ENCODE data around the gene C12orf42. TPM values are rescaled to one million over a fixed set of nuclear protein-coding genes. Genes with fewer than 3 reads are reported as not detected.

Gene C12orf42
- total RNA-seq, 1 experiment from 2014 or later: not detected

GRCh38 chr12:103333676-103334075, 162.1 kb downstream of the C12orf42 start:
- no peak overlapping the region for H3K18ac ChIP-seq (ENCODE audit: insufficient read length, low read depth, low read length)
- no peak overlapping the region for H3K4ac ChIP-seq (ENCODE audit: low read depth, low read length)
- no CpG with 5 or more reads among the region's 1 CpG for WGBS (ENCODE audit: extremely low coverage, insufficient read length, low lambda C conversion rate)
- no peak overlapping the region for H4K91ac ChIP-seq (ENCODE audit: insufficient read length, low read depth, low read length)
- no peaks in the 10 kb centered on the region for H3K79me1 ChIP-seq (ENCODE audit: insufficient read depth, low read depth, low read length, poor library complexity, severe bottlenecking)
- H3K4me2 ChIP-seq (ENCODE audit: insufficient read depth, insufficient read length, low read length): no peak overlapping the region
- H3K9me3 ChIP-seq (ENCODE audit: control insufficient read depth, low read depth, low read length): no peaks in the 10 kb centered on the region
- H3K27me3 Mint-ChIP-seq (ENCODE audit: low read depth): no peaks in the 10 kb centered on the region
- no peak overlapping the region for H3K23ac ChIP-seq (ENCODE audit: insufficient read length, low read depth, low read length)
- H3K4me3 Mint-ChIP-seq: no peak overlapping the region
- no peaks in the 10 kb centered on the region for H3K36me3 Mint-ChIP-seq (ENCODE audit: insufficient read depth in 1 of 3, low read depth in 3 of 3)
- H3K27me3 ChIP-seq (ENCODE audit: insufficient read depth, low read length): no peaks in the 10 kb centered on the region
- no peak overlapping the region for H4K8ac ChIP-seq (replicated peaks; ENCODE audit: insufficient read length, low read depth, low read length)
- H3K4me1 Mint-ChIP-seq: peaks cover 10 to 16% of the 10 kb centered on the region in 2 experiments
- H4K20me1 ChIP-seq (ENCODE audit: control insufficient read depth, insufficient read depth, insufficient read length): no peaks in the 10 kb centered on the region
- no peak overlapping the region for H2BK5ac ChIP-seq (ENCODE audit: insufficient read length, low read length)
- H3K14ac ChIP-seq (ENCODE audit: insufficient read depth, low read length): no peak overlapping the region
- H3K9ac ChIP-seq (ENCODE audit: extremely low read depth, insufficient read length, low read length): no peak overlapping the region
- H3K56ac ChIP-seq (ENCODE audit: insufficient read length, low read depth, low read length): no peak overlapping the region
- no peak overlapping the region for H2BK15ac ChIP-seq (ENCODE audit: low read depth, low read length)
- H2AFZ ChIP-seq (ENCODE audit: low read length): no peak overlapping the region
- no peak overlapping the region for H4K5ac ChIP-seq (ENCODE audit: insufficient read length, low read depth, low read length)
- no peaks in the 10 kb centered on the region for H3K79me2 ChIP-seq (ENCODE audit: insufficient read depth, low read length)
- no peak overlapping the region for H2BK120ac ChIP-seq (ENCODE audit: low read depth, low read length, poor library complexity, severe bottlenecking)
- no peaks in the 10 kb centered on the region for H3K23me2 ChIP-seq (ENCODE audit: insufficient read length, low read depth, low read length, poor library complexity, severe bottlenecking)
- no peak for TF ChIP-seq CTCF (conservative IDR thresholded peaks at IDR 0.05)
- H3K9me3 Mint-ChIP-seq: no peaks in the 10 kb centered on the region
- no peak for DNase-seq
- H3K27ac ChIP-seq (ENCODE audit: insufficient read length, low read depth, low read length): no peak overlapping the region
- H3K27ac Mint-ChIP-seq: no peak overlapping the region
- H3T11ph ChIP-seq (ENCODE audit: low read length): no peak overlapping the region
- H3K4me1 ChIP-seq (ENCODE audit: insufficient read depth, low read length): no peaks in the 10 kb centered on the region
- no peak overlapping the region for H2AK5ac ChIP-seq (ENCODE audit: insufficient read length, low read length)
- no peak overlapping the region for H2BK12ac ChIP-seq (ENCODE audit: insufficient read length, low read depth, low read length)
- H2BK20ac ChIP-seq (ENCODE audit: low read depth, low read length, poor library complexity, severe bottlenecking): no peak overlapping the region
